Tibial nerve (tissue), 4 donors: ENCODE results near the gene SHMT2. TPM values are rescaled to one million over a fixed set of nuclear protein-coding genes. Genes with fewer than 3 reads are reported as not detected.

Experiments used
- DNase-seq, 2 donors: peaks; one replicate each; pipeline ENCODE4 v3.0.0-alpha.2; 2019; ENCODE audit warnings: low spot score in 2 of 2
- H3K27ac ChIP-seq, 4 donors: fragments of 200-600 bp; sonication (generic) in 3 of 4; one replicate each; pipeline ENCODE4 v1.5.1; 2017 to 2019; ENCODE audit warnings: mild to moderate bottlenecking in 1 of 4
- H3K27me3 ChIP-seq, 2 donors: fragments of 200-600 bp; sonication (generic) in 1 of 2; one replicate each; pipeline versions ENCODE4 v1.5.1 to v1.6.0; 2017 to 2019
- H3K36me3 ChIP-seq, 3 donors: fragments of 200-600 bp; sonication (generic); one replicate each; pipeline ENCODE4 v1.5.1; 2018 to 2019
- H3K4me1 ChIP-seq, 4 donors: fragments of 200-600 bp; sonication (generic) in 3 of 4; one replicate each; pipeline ENCODE4 v1.5.1; 2017 to 2019
- H3K4me3 ChIP-seq, 4 donors: fragments of 200-600 bp; sonication (generic) in 3 of 4; one replicate each; pipeline ENCODE4 v1.5.1; 2017 to 2019; ENCODE audit warnings: mild to moderate bottlenecking in 1 of 4, moderate library complexity in 1 of 4
- H3K9me3 ChIP-seq, 4 donors: fragments of 200-600 bp; sonication (generic) in 3 of 4; one replicate each; pipeline ENCODE4 v1.5.1; 2017 to 2019
- CTCF ChIP-seq, 5 experiments: fragments of 200-600 bp in 3 of 5; fragments of 450-650 bp in 2 of 5; sonication (generic) in 3 of 5; IDR thresholded peaks; one replicate each; pipeline ENCODE4 v1.5.1; 2016 to 2019; ENCODE audit warnings: antibody characterized with exemption in 5 of 5, mild to moderate bottlenecking in 3 of 5, moderate library complexity in 2 of 5
- EP300 ChIP-seq, 2 donors: sonication (generic); formaldehyde crosslinking; IDR thresholded peaks; one replicate each; pipeline ENCODE4 v1.6.1; 2017; ENCODE audit warnings: antibody characterized with exemption in 2 of 2, mild to moderate bottlenecking in 1 of 2
- POLR2A ChIP-seq, 2 donors: fragments of 450-650 bp; IDR thresholded peaks; one replicate each; pipeline ENCODE4 v1.6.1; 2017; ENCODE audit warnings: antibody characterized with exemption in 2 of 2, mild to moderate bottlenecking in 2 of 2, moderate library complexity in 2 of 2
- WGBS, 2 donors: methylation state at CpG; one replicate each; pipeline ENCODE4 v1.1.5; 2018; 5-methylcytosine and 5-hydroxymethylcytosine counted together
- total RNA-seq, 4 donors: library from RNA; depleted of rRNA; stranded (reverse); fragments of >200 nt; gene quantifications; one replicate each; pipeline ENCODE4 v1.1.0, GENCODE V29; 2016

Gene SHMT2
- total RNA-seq, 4 donors from 2014 or later: 18.4 to 77.3 (median 32.6) TPM

- no peak overlapping the region for H3K27ac ChIP-seq
- TF ChIP-seq CTCF (IDR thresholded peaks at IDR 0.05) (no peak), POLR2A (IDR thresholded peaks at IDR 0.05) (no peak), EP300 (IDR thresholded peaks at IDR 0.05) (no peak)
- H3K4me3 ChIP-seq: peak overlapping the region in 1 of 4 donors; percentile 18
- peaks cover 0 to 5% (median 0%) of the 10 kb centered on the region in 3 donors for H3K36me3 ChIP-seq
- 3 to 6% methylated on average over 14 to 17 of the region's 18 CpGs for WGBS, 2 donors
- DNase-seq: no peak
- H3K4me1 ChIP-seq: peaks cover 5 to 70% (median 56%) of the 10 kb centered on the region in 4 donors
- no peaks in the 10 kb centered on the region for H3K9me3 ChIP-seq
- H3K27me3 ChIP-seq: peaks cover 8 to 68% of the 10 kb centered on the region in 2 donors
These were observed 12.8 kb downstream of the SHMT2 start for GRCh38 chr12:57242329-57242690.

- Histone ChIP-seq H3K27ac (no peak overlapping the region), H3K27me3 (peaks cover 8 to 62% of the 10 kb centered on the region in 2 donors), H3K36me3 (peaks cover 0 to 5% (median 0%) of the 10 kb centered on the region in 3 donors), H3K9me3 (no peaks in the 10 kb centered on the region), H3K4me3 (peak overlapping the region in 2 of 4 donors; percentile 18 to 37), H3K4me1 (peaks cover 5 to 64% (median 53%) of the 10 kb centered on the region in 4 donors)
- 3 to 7% methylated on average over 29 to 30 of the region's 45 CpGs for WGBS, 2 donors
- TF ChIP-seq CTCF (IDR thresholded peaks at IDR 0.05) (peak; percentile 33 to 75 (median 51)), POLR2A (IDR thresholded peaks at IDR 0.05) (no peak)
- no peak for DNase-seq
These were observed 13.4 kb downstream of the SHMT2 start for GRCh38 chr12:57242691-57243454.

- peaks cover 0 to 5% (median 0%) of the 10 kb centered on the region in 3 donors for H3K36me3 ChIP-seq
- H3K27me3 ChIP-seq: peaks cover 8 to 54% of the 10 kb centered on the region in 2 donors
- H3K9me3 ChIP-seq: no peaks in the 10 kb centered on the region
- peaks cover 5 to 56% (median 45%) of the 10 kb centered on the region in 4 donors for H3K4me1 ChIP-seq
- TF ChIP-seq POLR2A (IDR thresholded peaks at IDR 0.05) (no peak), CTCF (IDR thresholded peaks at IDR 0.05) (peak; percentile 65 to 73 (median 67))
- peak in 1 of 2 donors; percentile 79 for DNase-seq
- WGBS, 2 donors: 12 to 13% methylated on average over 41 of the region's 41 CpGs
- H3K4me3 ChIP-seq: peak overlapping the region in 3 of 4 donors; percentile 16 to 37 (median 18)
- H3K27ac ChIP-seq: no peak overlapping the region
These were observed 14.2 kb downstream of the SHMT2 start for GRCh38 chr12:57243521-57244311.

- DNase-seq: no peak
- H3K27ac ChIP-seq: no peak overlapping the region
- no peak for TF ChIP-seq POLR2A (IDR thresholded peaks at IDR 0.05)
- TF ChIP-seq EP300 (IDR thresholded peaks at IDR 0.05): no peak
- no peak for TF ChIP-seq CTCF (IDR thresholded peaks at IDR 0.05)
- peaks cover 5 to 50% (median 40%) of the 10 kb centered on the region in 4 donors for H3K4me1 ChIP-seq
- H3K27me3 ChIP-seq: peaks cover 8 to 52% of the 10 kb centered on the region in 2 donors
- 60 to 73% methylated on average over 6 of the region's 6 CpGs for WGBS, 2 donors
- H3K9me3 ChIP-seq: no peaks in the 10 kb centered on the region
- no peak overlapping the region for H3K4me3 ChIP-seq
- H3K36me3 ChIP-seq: peaks cover 0 to 5% (median 0%) of the 10 kb centered on the region in 3 donors
These were observed 14.8 kb downstream of the SHMT2 start for GRCh38 chr12:57244312-57244696.

- no peak overlapping the region for H3K4me3 ChIP-seq
- peaks cover 0 to 5% (median 0%) of the 10 kb centered on the region in 3 donors for H3K36me3 ChIP-seq
- H3K4me1 ChIP-seq: peaks cover 5 to 22% (median 17%) of the 10 kb centered on the region in 4 donors
- DNase-seq: no peak
- TF ChIP-seq CTCF (IDR thresholded peaks at IDR 0.05): no peak
- no peak for TF ChIP-seq POLR2A (IDR thresholded peaks at IDR 0.05)
- no peak for TF ChIP-seq EP300 (IDR thresholded peaks at IDR 0.05)
- no peaks in the 10 kb centered on the region for H3K9me3 ChIP-seq
- H3K27me3 ChIP-seq: peaks cover 8 to 25% of the 10 kb centered on the region in 2 donors
- 91 to 97% methylated on average over 1 of the region's 1 CpG for WGBS, 2 donors
- no peak overlapping the region for H3K27ac ChIP-seq
These were observed 17.5 kb downstream of the SHMT2 start for GRCh38 chr12:57247041-57247440.
